Measurements from ENCODE around the gene H3-3A.
A peak's percentile ranks its signal among the peaks of the same experiment; 100 is the strongest.

Gene H3-3A

DNA sequence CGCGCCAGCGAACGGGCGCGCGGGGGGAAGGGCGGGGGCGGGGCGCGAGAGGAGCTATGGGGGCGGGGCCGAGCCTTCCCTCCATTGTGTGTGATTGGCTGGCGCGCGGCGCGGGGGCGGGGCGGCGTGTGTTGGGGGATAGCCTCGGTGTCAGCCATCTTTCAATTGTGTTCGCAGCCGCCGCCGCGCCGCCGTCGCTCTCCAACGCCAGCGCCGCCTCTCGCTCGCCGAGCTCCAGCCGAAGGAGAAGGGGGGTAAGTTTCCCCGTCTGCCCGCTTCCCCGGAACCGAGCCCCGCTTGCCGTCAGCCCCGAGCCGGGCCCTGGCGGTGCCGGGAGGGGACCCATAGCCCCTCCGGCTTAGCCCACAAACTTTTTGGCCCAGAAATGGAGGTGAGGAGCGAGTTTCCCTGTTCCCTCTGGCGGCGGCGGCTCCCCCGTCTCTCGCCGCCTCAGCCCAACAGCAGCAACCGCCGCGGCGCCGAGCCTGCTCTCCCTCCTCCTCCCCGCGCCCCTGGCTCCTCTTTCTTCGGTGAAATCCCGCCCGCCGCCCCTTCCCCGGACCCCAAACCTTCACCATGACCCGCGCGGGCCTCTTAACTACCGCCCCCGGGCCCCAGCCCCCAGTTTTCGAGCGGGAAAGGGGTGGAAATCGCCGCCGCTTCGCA is at the start of gene H3-3A:
Gene H3-3A (plus strand): TSS at position 159 of the 666 bp plus-strand sequence. CDS start 1,636 bp downstream, outside the sequence.
- DNase-seq = peak; percentile 94

DNA sequence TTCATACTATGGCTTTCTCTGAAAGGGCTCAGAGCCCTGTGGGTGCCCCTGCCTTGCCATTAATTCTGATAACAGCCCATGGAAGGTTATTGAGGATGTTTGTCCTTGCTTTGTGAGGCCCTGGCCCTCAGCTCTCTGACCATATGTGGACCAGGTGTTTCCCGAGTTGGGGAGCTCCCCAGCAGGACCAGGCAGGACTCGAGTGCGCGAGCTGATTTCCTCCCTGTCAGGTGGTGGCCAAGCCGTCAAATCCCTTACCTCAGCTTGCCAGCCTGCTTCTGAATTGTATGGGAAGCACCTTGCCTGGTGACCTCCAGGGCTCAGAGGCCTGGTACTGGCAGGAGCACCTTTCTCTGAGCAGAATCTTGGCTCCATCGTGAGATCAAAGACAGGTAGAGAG is 45.4 kb upstream of the H3-3A start:
- DNase-seq = no peak

DNA sequence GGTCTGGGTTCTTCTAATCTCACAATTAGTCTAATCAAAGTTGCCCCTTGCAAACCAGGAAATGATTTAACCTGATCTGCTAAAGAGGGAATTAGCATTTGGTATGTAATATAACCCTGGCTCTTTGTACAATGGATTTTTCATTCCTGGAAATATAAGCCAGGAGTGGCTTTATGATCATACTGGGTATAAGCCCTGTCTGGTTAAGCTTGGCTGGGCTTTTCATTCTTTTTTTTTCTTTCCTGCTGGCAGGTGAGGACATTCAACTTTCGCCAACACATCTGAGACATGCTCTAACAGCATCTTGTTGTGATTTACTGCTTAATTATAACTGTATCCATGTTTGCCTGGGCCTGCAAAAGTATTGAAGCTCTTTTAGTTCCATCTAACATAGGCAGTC is 42.9 kb upstream of the H3-3A start:
- no peak for DNase-seq

DNA sequence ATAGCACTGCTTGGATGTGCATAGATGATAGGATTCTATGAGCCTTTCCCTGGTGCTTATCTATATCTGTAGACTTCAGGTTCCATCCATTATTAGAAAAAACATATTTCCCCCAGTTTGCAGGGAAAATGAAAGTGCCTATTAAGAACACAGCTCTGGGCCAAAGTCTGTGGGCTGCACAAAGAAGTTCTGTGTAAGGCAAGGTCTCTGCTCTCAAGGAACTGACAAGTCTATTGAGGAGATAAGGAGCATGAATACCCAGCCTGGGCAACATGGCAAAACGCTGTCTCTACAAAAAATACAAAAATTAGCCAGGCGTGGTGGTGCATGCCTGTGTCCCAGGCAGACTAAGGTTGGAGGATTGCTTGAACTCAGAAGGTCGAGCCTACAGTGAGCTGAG is 41.1 kb upstream of the H3-3A start:
- DNase-seq = peak; percentile 36

DNA sequence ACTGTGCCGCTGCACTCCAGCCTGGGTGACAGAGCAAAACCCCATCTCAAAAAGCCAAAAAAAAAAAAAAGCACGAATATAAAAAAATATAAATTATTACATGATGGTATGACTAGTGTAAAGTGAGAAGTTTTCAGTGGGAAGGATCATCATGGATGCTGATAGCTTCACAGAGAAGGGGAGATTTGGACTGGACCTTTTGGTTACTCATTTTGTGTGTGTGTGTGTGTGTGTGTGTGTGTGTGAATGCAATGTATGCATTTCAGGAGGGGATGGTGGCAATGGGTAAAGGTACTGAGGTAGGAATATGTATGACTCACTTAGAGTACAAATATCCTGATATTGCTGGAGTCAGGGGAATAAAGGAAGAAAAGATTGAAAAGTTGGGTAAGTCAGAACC is 40.7 kb upstream of the H3-3A start:
- no peak for DNase-seq

DNA sequence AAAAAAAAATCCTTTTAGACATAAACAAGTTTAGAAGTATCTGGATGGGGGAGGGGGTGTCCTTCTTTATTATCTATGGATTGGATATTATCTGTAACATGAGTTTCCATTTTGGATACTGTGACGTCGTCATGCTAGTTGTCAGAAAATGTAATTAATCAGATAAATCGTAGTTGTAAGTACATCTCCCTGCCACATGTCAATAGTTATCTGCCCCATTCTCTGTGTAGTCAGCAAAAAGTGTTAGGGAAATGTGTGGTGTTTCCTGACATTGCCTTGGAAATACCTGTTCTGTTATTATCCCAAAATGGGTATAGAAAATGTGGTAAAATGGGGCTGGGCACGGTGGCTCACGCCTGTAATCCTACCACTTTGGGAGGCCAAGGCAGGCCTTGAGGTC is 38.8 kb upstream of the H3-3A start:
- DNase-seq = no peak

DNA sequence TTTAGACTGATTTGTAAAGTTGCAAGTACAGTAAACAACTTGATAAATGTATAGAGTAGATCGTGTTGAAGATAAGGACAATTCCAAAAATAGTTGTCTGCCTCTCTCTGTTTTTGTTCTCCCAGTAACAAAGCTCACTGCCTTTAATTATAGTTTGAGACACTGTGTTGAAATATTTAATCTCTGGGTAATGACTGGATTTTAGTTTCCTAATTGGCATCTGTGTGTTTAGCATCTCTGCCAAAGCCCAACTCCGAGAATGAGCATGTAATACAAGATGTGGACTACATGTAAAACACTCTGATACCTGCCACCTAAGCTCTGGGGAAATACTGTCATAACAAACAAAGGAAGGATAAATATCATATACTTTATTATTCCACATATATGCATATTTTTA is 35.7 kb upstream of the H3-3A start:
- DNase-seq = no peak

DNA sequence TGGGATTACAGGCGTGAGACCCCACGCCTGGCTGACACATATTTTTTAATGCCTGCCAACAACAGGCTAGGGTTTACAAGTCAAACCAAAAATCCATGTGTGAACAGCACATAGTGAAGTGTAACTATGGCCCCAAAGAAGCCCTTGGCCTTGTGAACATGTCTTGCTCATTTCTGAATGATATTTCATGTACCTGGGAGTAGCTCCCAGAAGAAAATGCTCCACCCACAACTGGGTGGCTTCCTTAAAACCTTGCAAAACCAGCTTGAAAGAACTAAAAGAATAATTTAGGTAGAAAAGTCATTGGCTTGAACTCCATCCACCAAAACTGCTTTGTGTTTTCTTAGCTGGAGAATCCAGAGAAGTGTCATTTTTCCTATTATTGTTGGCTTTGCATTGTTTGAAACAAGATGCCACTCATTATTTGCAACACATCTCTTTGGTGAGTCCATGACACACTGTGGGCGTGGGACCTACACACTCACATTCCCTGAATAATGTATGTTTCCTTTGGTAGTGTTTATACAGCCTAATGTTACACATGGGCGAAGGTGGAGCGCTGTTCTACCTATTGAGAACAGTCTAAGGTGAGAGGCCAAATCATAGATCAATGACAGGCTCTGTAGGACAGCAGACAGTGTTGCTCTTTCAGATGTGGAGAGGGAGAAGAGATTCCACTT is 34.8 kb upstream of the H3-3A start:
- DNase-seq = no peak

DNA sequence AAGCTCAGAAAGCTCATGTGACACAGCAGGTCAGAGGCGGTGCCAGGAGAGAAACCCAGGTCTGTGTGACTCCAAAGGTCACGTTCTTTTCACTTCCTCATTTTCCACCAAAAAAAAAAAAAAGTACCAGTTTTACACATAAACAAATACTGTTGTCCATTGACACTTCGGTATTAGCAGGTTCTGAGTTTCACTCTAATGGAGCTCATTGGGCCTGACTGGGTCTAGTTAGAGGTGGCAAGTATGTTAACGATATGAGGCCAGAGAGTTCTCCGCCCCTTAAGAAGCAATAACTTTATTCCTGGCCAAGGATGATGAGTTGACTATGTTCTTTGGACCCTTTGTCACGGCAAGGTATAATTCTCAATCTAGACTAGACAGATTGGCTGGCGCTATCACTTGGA is 33.4 kb upstream of the H3-3A start:
- peak; percentile 17 for DNase-seq

DNA sequence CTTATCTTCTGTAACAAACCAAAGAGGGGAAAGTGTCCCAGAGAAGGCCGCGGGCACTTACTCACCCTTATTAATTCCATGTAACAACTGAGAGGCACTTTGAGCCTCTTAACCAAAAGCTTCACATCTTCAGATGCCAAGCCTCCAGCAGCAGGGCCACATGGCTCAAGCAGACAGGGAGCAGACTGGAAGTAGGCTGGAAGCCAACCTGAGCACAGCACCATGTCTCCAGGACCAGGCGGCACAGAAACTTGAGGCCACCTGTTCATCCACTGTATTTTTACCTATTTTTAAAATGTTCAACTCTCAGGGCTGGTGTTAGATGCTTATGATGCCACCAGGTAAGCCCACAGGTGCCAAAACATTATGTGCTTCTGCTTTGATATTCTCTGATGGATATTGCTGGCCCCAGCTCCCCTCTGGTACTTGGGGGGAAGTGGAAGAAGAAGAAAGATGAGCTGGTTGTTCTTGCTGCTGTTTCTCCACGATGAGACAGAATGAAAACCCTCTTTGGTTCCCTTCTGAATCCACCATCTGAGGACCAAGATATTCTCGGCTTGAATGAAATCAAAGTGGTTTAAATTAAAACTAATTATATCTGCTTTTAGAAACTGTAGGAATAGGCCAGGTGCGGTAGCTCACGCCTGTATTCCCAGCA is 32.8 kb upstream of the H3-3A start:
- no peak for DNase-seq

DNA sequence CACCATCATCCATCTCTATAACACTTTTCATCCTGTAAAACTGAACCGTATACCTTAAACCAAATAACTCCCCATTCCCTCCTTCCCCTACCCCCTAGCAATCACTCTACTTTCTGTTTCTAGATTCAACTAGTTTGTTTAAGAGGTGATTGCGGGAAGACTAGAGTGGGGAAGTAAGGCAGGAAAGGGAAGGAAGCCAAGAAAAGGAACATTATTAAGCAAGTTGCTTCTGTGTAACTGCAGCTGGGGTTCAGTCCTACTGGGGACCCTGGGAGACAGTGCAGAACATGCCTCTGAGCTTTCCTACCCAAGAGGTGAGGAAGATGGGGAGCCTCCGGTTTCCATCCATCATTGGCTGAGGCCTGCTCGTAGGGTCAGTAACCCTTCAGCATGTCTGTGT is 28.9 kb upstream of the H3-3A start:
- no peak for DNase-seq

DNA sequence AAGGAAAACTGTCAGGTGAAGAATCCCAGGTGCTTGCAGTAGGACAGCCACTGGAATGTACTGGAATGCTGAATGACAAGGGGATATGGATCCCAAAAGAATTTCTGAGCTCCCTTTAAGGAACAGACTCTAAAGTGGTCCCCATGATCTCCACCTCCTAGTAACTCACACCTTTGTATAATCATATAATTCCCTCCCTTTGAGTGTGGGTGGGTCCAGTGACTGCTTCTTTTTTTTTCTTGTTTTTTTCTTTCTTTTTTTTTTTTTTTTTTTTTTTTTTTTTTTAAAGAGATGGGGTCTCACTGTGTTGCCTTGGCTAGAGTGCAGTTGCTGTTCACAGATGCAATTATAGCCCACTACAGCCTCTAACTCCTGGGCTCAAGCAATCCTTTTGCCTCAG is 28.5 kb upstream of the H3-3A start:
- no peak for DNase-seq

DNA sequence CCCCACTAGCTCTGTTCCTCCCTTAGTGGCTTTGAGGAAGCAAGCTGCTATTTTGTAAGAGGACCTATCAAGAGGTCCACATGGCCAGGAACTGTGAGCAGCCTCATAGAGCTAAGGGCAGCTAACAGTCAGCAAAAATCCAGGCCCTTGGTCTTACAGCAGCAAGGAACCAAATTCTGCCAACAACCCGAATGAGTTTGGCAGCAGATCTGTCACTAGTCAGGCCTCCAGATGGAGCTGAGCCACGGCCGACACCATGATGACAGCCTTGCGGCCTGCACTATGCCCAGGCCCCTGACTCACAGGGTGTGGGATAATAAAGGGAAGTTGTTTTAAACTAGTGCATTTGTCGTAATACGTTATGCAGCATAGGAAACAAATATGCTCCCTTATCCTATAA is 28.0 kb upstream of the H3-3A start:
- DNase-seq = peak; percentile 68

DNA sequence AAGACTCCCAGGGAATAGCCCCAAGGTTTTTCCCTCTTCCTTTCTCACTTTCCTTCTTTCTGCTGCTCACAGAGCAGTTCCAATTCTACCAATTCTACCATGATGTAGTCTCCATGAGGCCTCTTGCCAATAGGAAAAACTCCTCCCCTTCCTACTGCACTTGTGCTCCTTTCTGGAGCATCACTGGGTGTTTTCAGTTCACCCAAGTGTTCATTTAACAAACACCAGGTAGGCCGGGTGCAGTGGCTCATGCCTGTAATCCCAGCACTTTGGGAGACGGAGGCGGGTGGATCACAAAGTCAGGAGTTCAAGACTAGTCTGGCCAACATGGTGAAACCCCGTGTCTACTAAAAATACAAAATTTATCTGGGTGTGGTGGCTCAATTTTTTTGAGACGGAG is 26.6 kb upstream of the H3-3A start:
- DNase-seq = no peak

DNA sequence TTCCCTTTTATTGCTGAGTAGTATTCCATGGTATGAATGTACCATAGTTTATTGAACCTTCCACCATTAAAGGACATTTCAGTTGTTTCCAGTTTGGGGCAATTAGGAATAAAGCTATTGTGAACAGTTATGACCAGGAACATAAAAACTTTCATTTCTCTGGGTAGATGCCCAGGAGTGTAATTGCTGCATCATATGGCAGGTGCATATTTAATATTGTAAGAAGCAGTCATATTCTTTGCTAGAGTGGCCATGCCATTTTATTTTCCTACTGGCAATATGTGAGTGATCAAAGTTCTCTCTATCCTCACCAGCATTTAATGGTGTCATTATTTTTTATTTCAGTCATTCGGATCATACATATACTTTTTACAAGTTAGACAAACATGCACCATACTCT is 23.9 kb upstream of the H3-3A start:
- no peak for DNase-seq

DNA sequence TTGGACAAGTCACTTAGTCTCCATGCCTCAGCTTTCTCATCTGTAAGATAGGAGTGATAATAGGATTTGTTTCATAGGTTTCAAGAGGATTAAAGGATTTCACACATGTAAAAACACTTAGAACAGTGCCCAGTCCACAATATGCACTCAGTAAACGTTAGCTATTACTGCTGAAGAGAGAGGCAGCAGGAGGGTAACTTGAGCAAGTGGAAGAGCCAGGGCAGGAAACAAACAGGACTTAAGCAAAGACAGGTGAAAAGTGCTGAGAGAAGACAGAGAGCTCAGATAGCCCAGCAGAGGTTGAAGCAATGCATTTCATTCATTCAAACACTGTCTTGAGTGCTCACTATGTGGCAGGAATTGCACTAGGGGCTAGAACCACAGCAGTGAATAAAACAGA is 21.1 kb upstream of the H3-3A start:
- no peak for DNase-seq

DNA sequence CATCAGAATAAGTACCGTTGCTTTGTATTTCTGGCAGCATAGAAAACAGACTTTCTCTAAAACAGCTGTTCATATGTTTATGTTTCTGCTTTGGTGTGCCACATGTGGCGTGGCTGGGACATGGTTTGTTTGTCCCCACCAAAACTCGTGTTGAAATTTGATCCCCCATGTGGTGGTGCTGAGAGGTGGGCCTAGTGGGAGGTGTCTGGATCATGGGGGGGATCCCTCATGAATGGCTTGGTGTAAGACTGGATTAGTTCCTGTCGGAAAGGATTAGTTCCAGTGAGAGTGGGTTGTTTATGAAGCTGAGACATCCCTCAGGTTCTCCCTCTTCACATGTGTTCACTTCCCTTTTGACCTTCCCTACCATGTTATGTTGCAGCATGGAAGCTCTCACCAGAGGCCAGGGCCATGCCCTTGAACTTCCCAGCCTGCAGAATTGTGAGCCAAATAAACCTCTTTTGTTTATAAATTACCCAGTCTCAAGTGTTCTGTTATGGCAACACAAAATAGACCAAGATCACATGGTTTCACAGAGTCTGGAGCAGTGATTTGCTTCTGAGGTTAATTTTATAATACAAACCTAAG is 17.9 kb upstream of the H3-3A start:
- DNase-seq = no peak

DNA sequence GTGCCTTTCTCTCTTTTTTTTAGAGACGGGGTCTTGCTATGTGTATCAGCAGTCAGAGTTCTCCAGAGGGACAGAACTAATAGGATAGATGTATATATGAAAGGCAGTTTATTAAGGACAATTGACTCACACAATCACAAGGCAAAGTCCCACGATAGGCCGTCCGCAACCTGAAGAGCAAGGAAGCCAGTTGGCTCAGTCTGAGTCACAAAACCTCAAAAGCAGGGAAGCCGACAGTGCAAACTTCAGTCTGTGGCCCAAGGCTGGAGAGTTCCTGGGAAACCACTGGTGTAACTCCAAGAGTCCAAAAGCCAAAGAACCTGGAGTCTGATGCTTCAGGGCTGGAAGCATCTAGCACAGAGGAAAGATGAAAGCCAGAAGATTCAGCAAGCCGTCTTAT is 16.3 kb upstream of the H3-3A start:
- no peak for DNase-seq

DNA sequence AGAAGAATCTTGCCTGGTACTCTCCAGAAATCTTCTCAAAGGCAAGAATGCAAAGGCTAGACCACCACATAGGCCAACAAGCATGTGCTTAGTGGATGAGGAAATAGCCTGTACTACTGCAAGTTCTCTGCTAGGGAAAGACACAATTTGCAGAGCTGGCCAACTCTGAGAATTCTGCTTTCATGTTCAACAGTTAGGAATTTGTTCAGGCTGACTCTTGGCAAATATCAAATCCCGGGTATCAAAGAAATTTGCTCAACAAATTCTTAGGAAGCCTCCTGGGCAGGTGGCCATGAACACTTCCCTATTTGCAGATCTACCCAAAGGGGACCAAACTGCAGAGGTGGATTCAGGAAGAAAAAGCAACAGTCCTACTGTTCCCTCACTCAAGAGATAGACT is 15.0 kb upstream of the H3-3A start:
- no peak for DNase-seq

DNA sequence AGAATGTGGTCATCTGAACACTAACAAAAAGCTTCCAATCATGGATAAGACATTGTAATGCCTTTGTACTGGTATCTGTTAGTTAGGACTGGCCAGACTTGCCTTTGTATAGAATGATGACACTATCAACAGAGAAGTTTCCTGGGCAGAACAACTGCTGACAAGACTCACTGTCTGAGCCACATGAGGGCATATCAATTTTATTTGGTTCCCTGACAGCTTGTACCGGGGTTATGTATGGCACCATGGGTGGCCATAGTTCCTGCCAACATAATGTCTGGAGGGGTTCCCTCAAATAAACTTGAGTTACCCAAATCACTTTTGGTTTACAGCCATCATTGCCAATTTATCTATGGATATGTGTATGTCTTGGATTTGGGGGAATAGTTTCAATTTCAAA is 13.6 kb upstream of the H3-3A start:
- DNase-seq = no peak

DNA sequence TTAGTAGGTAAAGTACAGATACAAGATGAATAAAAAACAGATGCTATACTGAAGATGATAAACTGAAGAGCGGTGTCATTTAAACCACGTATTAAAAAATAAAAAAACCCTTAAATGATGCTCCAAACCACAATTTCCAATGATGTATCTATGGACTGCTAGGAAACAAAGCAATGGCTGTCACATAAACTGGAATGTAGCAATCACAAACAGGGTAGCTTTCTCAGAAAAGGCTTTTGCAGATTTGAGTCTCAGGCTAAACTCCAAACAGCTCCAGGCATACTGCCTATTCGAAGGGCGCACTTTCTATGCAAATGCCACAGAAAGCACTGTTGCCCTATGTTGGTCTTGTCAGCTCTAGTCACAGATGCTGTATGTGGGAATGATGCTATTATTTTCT is 12.4 kb upstream of the H3-3A start:
- no peak for DNase-seq

DNA sequence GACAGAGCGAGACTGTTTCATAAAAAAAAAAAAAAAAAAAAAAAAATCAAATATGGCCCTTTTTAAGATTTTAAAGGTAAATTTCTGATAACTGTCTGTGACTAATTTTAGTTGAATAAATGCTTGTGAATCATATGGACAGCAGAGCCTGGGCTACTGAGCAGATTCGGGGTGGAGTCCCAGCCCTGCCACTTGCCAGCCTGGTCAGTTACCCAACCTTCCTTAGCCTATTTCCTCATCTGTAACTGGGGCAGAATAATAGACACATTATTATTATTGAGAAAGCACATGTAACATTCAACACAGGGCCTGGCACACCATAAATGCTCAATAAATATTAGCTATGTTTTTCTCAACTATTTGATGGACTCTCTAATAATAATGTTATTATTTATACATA is 11.2 kb upstream of the H3-3A start:
- no peak for DNase-seq

DNA sequence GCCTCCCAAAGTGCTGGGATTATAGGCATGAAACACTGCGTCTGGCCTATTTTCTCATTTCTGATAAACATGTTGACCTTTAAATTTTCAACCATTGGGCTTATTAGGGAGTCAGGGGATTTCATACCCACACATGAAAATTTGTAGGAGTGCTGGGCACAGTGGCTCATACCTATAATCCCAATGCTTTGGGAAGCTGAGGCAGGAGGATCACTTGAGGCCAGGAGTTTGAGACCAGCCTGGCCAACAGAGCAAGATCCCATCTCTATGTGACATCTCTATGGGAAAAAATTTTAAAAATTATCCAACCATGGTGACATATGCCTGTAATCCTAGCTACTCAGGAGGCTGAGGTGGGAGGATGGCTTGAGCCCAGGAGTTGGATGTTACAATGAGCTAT is 10.5 kb upstream of the H3-3A start:
- DNase-seq = no peak
